PC-9 (cell line): ENCODE results near the gene CCDC12. TPM values are rescaled to one million over a fixed set of nuclear protein-coding genes. Genes with fewer than 3 reads are reported as not detected.

ENCODE experiments used
- BruUV-seq: library from RNA; stranded (reverse); fragments of 400-500 nt; replicated peaks from 2 replicates; lab custom pipeline; 2021; lab: Mats Ljungman, UMichigan
- CTCF ChIA-PET: fragments of 300-600 bp; sonication (Branson Sonifier 250); formaldehyde crosslinking; loops from one replicate; lab custom pipeline; 2022; ENCODE audit warnings: antibody characterized with exemption; lab: Charles Lee
- POLR2A ChIA-PET: fragments of 300-600 bp; sonication (Branson Sonifier 250); formaldehyde crosslinking; loops from one replicate; lab custom pipeline; 2022; ENCODE audit warnings: antibody characterized with exemption; ENCODE audit not compliant: unreplicated experiment; lab: Charles Lee
- DNase-seq, 2 experiments: peaks; one replicate each; pipeline versions ENCODE4 v3.0.0 to v3.0.0-alpha.2; 2015 to 2022; ENCODE audit warnings: mixed read lengths in 1 of 2
- H2AFZ ChIP-seq: fragments of 200-600 bp; sonication (generic); 2 replicates; pipeline ENCODE4 v1.8.1; 2017; ENCODE audit warnings: antibody characterized with exemption
- H3F3A ChIP-seq: fragments of 200-600 bp; sonication (generic); 2 replicates; pipeline ENCODE4 v1.8.1; 2017; ENCODE audit warnings: antibody characterized with exemption, mild to moderate bottlenecking, low read depth; ENCODE audit not compliant: insufficient read depth
- H3K27ac ChIP-seq: fragments of 200-600 bp; sonication (generic); 2 replicates; pipeline ENCODE4 v1.6.1; 2016; ENCODE audit warnings: mixed run types
- H3K27me3 ChIP-seq: fragments of 200-600 bp; sonication (generic); 2 replicates; pipeline ENCODE4 v1.6.1; 2016; ENCODE audit warnings: low read depth, mixed run types; ENCODE audit not compliant: insufficient read depth
- H3K36me3 ChIP-seq: fragments of 200-600 bp; sonication (generic); 2 replicates; pipeline ENCODE4 v1.6.1; 2016; ENCODE audit warnings: low read depth, mixed run types
- H3K4me1 ChIP-seq: fragments of 200-600 bp; sonication (generic); replicated peaks from 2 replicates; pipeline ENCODE4 v1.6.1; 2016; ENCODE audit warnings: mixed run types; ENCODE audit not compliant: insufficient read depth
- H3K4me2 ChIP-seq: fragments of 200-600 bp; sonication (generic); 2 replicates; pipeline ENCODE4 v1.6.1; 2017; ENCODE audit warnings: mixed run types
- H3K4me3 ChIP-seq: fragments of 200-600 bp; sonication (generic); 2 replicates; pipeline ENCODE4 v1.6.1; 2016; ENCODE audit warnings: mixed run types
- H3K79me2 ChIP-seq: fragments of 200-600 bp; sonication (generic); 2 replicates; pipeline ENCODE4 v1.6.1; 2017; ENCODE audit warnings: low read depth, mixed run types
- H3K9me2 ChIP-seq: fragments of 200-600 bp; sonication (generic); 2 replicates; pipeline ENCODE4 v1.8.1; 2017; ENCODE audit warnings: mild to moderate bottlenecking; ENCODE audit not compliant: insufficient read depth
- H3K9me3 ChIP-seq: fragments of 200-600 bp; sonication (generic); 2 replicates; pipeline ENCODE4 v1.8.1; 2016; ENCODE audit warnings: low read depth; ENCODE audit not compliant: insufficient read depth
- H4K20me1 ChIP-seq: fragments of 200-600 bp; sonication (generic); 2 replicates; pipeline ENCODE4 v1.8.1; 2017; ENCODE audit not compliant: insufficient read depth
- EZH2 ChIP-seq: fragments of 200-600 bp; sonication (generic); IDR thresholded peaks from 2 replicates; pipeline ENCODE4 v1.8.0; 2017; ENCODE audit warnings: antibody characterized with exemption, low read depth
- intact Hi-C: fragments of 100-400 bp; cut with micrococcal nuclease; formaldehyde crosslinking; loops from one replicate; pipeline ENCODE4 v1.10.0; 2022; ENCODE audit not compliant: unreplicated experiment
- total RNA-seq: library from RNA; stranded (reverse); gene quantifications from 2 replicates; pipeline ENCODE4 v1.2.3, GENCODE V29; 2021
- TF ChIP-seq, protein P1 (sequence below): fragments of 200-600 bp; sonication (generic); conservative IDR thresholded peaks from 2 replicates; pipeline ENCODE4 v1.6.1; 2017; ENCODE audit warnings: mixed run types, antibody characterized with exemption, mild to moderate bottlenecking, moderate library complexity

Gene CCDC12
- total RNA-seq, 1 experiment from 2014 or later = 39.3 TPM

DNA sequence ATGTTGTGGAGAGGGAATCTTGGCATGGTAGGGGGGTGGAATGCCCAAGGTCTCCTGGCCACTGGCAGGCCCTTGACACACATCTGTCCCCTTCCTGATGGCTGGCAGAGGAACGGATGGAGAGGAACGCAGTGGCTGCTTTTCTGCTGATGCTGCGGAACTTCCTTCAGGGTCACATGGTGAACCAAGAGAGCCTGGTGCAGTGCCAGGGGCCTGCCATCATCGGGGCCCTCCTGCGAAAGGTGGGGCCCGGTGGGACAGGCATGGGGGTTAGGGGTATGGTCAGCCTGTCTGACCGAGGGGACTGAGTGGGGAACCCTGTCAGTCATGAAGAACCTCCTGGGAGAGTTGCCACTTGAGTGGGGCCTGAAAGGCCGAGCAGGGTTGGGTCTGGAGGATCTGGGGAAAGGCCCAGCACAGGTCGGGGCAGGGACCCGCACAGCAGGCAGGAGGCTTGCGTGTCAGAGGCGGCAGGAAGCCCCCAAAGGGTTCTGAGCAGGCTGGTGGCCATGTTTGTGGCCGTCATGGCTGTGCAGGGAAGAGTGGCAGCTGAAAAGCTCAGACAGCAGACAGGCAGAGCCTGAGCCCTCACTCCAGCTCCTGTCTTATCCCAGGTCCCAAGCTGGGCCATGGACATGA lies 21.0 kb upstream of the CCDC12 start:
- H3K4me1 ChIP-seq = no peaks in the 10 kb centered on the region
- TF ChIP-seq, protein P1, sequence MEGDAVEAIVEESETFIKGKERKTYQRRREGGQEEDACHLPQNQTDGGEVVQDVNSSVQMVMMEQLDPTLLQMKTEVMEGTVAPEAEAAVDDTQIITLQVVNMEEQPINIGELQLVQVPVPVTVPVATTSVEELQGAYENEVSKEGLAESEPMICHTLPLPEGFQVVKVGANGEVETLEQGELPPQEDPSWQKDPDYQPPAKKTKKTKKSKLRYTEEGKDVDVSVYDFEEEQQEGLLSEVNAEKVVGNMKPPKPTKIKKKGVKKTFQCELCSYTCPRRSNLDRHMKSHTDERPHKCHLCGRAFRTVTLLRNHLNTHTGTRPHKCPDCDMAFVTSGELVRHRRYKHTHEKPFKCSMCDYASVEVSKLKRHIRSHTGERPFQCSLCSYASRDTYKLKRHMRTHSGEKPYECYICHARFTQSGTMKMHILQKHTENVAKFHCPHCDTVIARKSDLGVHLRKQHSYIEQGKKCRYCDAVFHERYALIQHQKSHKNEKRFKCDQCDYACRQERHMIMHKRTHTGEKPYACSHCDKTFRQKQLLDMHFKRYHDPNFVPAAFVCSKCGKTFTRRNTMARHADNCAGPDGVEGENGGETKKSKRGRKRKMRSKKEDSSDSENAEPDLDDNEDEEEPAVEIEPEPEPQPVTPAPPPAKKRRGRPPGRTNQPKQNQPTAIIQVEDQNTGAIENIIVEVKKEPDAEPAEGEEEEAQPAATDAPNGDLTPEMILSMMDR = no peak
- no peak for TF ChIP-seq EZH2
- H3K27ac ChIP-seq = no peak overlapping the region
- H3K36me3 ChIP-seq = no peaks in the 10 kb centered on the region
- ChIA-PET POLR2A (no interaction called here), CTCF (interaction anchor here (0.6 kb wide), 1 partner anchor 53 kb away, joined by 16 read pairs; no protein-coding TSS in a partner anchor)
- no peaks in the 10 kb centered on the region for H4K20me1 ChIP-seq
- H2AFZ ChIP-seq = no peak overlapping the region
- no peaks in the 10 kb centered on the region for H3K9me3 ChIP-seq
- no peaks in the 10 kb centered on the region for H3K79me2 ChIP-seq
- H3F3A ChIP-seq = no peaks in the 10 kb centered on the region
- intact Hi-C loops = loop anchor here (1.0 to 5.0 kb wide), 3 partner anchors 74 to 290 kb away; no protein-coding TSS in a partner anchor
- H3K9me2 ChIP-seq = no peaks in the 10 kb centered on the region
- no peak overlapping the region for H3K4me3 ChIP-seq
- no peak overlapping the region for H3K4me2 ChIP-seq
- no peak for DNase-seq
- BruUV-seq = no TSS peak
- no peaks in the 10 kb centered on the region for H3K27me3 ChIP-seq

- intact Hi-C loops = loop anchor here (5.0 kb wide), 1 partner anchor 290 kb away; no protein-coding TSS in a partner anchor
- ChIA-PET POLR2A (no interaction called here), CTCF (no interaction called here)
- DNase-seq = no peak
- TF ChIP-seq, protein P1 = no peak
- no peak overlapping the region for H3K4me2 ChIP-seq
- BruUV-seq = no TSS peak
- no peak overlapping the region for H2AFZ ChIP-seq
- H3K27me3 ChIP-seq = no peaks in the 10 kb centered on the region
- H4K20me1 ChIP-seq = no peaks in the 10 kb centered on the region
- no peaks in the 10 kb centered on the region for H3K79me2 ChIP-seq
- H3F3A ChIP-seq = no peaks in the 10 kb centered on the region
- no peaks in the 10 kb centered on the region for H3K9me3 ChIP-seq
- no peak overlapping the region for H3K4me3 ChIP-seq
- H3K4me1 ChIP-seq = no peaks in the 10 kb centered on the region
- no peak overlapping the region for H3K27ac ChIP-seq
- H3K36me3 ChIP-seq = no peaks in the 10 kb centered on the region
- no peaks in the 10 kb centered on the region for H3K9me2 ChIP-seq
These were observed 20.3 kb upstream of the CCDC12 start for GRCh38 chr3:46996689-46997452.

DNA sequence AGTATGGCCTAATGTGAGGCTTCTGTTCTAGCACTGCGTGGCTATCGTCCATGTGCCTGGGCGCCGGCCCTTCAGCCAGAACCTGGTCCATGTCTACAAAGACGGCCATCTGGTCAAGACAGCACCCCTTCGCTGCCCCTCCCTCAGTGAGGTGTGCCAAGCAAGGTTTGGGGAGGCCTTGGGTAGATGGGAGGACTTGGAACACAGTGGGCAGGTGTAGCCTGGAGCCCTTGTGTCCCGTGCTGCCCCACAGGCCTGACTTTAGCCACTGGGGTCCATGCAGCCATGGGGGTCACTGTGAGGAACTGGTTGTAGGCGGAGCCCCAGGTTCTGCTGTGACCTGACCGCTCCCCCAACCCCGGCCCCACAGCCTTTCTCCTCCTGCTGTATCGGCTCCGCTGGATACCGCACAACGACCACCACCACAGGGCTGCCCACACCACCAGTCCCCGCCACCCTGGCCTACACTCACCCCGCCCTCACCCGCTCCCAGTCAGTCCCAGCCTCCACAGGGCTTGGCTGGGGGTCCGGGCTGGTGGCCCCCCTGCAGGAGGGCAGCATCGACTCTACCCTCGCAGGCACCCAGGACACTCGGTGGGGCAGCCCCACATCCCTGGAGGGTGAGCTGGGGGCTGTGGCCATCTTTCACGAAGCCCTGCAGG lies 19.5 kb upstream of the CCDC12 start:
- no peaks in the 10 kb centered on the region for H3K79me2 ChIP-seq
- DNase-seq = no peak
- H3K36me3 ChIP-seq = no peaks in the 10 kb centered on the region
- no peaks in the 10 kb centered on the region for H4K20me1 ChIP-seq
- no peaks in the 10 kb centered on the region for H3F3A ChIP-seq
- no peaks in the 10 kb centered on the region for H3K9me2 ChIP-seq
- TF ChIP-seq, protein P1 = no peak
- TF ChIP-seq EZH2 = no peak
- no peak overlapping the region for H2AFZ ChIP-seq
- ChIA-PET CTCF (no interaction called here), POLR2A (no interaction called here)
- intact Hi-C loops = loop anchor here (5.0 kb wide), 1 partner anchor 289 kb away; no protein-coding TSS in a partner anchor
- H3K4me3 ChIP-seq = no peak overlapping the region
- no peak overlapping the region for H3K27ac ChIP-seq
- BruUV-seq = no TSS peak
- no peaks in the 10 kb centered on the region for H3K4me1 ChIP-seq
- H3K4me2 ChIP-seq = no peak overlapping the region
- no peaks in the 10 kb centered on the region for H3K9me3 ChIP-seq
- no peaks in the 10 kb centered on the region for H3K27me3 ChIP-seq
